ENCODE data around the gene MAP1LC3A.

MAP1LC3A gene

DNA sequence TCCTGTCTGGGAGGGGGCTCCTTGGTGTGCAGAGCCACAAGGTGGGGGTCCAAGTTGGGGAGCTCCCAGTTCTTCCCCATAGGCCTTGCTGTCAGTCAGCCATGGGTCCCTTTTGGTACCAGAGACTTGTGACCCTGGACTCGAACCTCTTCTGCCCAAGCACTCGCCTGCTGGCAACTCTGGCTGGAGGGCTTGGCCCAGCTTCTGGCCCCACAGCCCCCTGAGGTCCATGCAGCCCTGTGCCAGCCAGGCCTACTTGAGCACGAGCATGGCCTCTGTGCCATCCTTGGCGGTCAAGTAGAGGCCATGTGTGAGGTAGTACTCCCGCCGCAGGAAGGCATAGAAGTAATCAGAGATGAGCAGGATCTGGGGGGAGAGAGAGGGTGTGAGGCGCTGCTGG lies 2.1 kb downstream of the MAP1LC3A start:
- Histone ChIP-seq H3K27ac (no peak overlapping the region), H3K4me3 (no peak overlapping the region), H3K9ac (ENCODE audit: insufficient read length) (no peak overlapping the region), H3K9me3 (ENCODE audit: low read depth, low read length) (no peaks in the 10 kb centered on the region), H3K36me3 (ENCODE audit: insufficient read depth, low read length) (no peaks in the 10 kb centered on the region)
- DNase-seq (ENCODE audit: low read depth, low spot score): no peak
- TF ChIP-seq EZH2 (IDR thresholded peaks at IDR 0.05) (no peak), POLR2AphosphoS5 (IDR thresholded peaks at IDR 0.05; ENCODE audit: borderline replicate concordance, low read depth, low read length) (no peak), FOXP2 (optimal IDR thresholded peaks at IDR 0.05; ENCODE audit: control extremely low read depth, extremely low read length, insufficient read depth) (no peak)

DNA sequence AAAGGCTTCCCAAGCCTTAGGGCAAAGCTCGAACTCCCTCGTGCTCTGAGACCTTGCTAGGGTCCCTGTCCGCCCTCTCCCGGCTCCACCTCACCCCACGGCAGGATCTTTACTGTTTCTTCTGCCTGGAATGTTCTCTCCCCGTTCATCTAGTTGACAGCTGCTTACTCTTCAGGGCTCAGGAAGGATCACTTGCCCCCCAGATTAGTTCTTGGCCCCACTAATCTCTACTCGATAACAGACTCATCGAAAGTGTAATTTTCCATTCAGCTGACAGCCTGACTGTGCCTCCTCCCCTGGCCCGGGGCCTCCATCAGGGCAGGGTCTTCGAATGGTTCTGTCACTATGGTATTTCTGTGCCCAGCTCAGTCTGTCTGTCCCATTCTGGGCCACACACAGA lies 3.1 kb downstream of the MAP1LC3A start:
- no peak overlapping the region for H3K9ac ChIP-seq (ENCODE audit: insufficient read length)
- H3K27ac ChIP-seq: no peak overlapping the region
- TF ChIP-seq POLR2AphosphoS5 (IDR thresholded peaks at IDR 0.05; ENCODE audit: borderline replicate concordance, low read depth, low read length): no peak
- TF ChIP-seq EZH2 (IDR thresholded peaks at IDR 0.05): no peak
- no peak for TF ChIP-seq FOXP2 (optimal IDR thresholded peaks at IDR 0.05; ENCODE audit: control extremely low read depth, extremely low read length, insufficient read depth)
- H3K4me3 ChIP-seq: no peak overlapping the region
- no peaks in the 10 kb centered on the region for H3K36me3 ChIP-seq (ENCODE audit: insufficient read depth, low read length)
- H3K9me3 ChIP-seq (ENCODE audit: low read depth, low read length): no peaks in the 10 kb centered on the region
- no peak for DNase-seq (ENCODE audit: low read depth, low spot score)

DNA sequence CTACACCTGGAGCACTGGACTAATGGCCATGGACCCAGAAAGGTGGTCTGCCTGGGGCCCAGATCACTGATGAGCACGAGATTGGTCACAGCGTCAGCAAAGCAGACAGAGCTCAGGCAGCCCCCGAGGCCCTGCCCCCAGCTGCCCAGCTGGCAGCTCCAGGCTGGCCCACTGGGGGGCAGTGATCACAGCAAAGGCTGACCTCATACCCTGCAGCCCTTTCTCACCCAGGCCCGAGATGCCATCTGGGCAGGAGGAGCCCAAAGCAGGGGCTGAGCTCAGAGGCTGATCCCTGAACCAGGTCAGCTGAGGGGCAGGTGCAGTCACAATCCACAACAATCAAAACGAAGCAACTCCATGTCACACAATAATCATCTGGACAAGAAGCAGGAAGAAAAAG lies 4.1 kb downstream of the MAP1LC3A start:
- H3K4me3 ChIP-seq: no peak overlapping the region
- no peak overlapping the region for H3K9ac ChIP-seq (ENCODE audit: insufficient read length)
- no peak for DNase-seq (ENCODE audit: low read depth, low spot score)
- no peaks in the 10 kb centered on the region for H3K36me3 ChIP-seq (ENCODE audit: insufficient read depth, low read length)
- TF ChIP-seq POLR2AphosphoS5 (IDR thresholded peaks at IDR 0.05; ENCODE audit: borderline replicate concordance, low read depth, low read length): no peak
- no peak for TF ChIP-seq EZH2 (IDR thresholded peaks at IDR 0.05)
- no peak for TF ChIP-seq FOXP2 (optimal IDR thresholded peaks at IDR 0.05; ENCODE audit: control extremely low read depth, extremely low read length, insufficient read depth)
- no peak overlapping the region for H3K27ac ChIP-seq
- H3K9me3 ChIP-seq (ENCODE audit: low read depth, low read length): no peaks in the 10 kb centered on the region

DNA sequence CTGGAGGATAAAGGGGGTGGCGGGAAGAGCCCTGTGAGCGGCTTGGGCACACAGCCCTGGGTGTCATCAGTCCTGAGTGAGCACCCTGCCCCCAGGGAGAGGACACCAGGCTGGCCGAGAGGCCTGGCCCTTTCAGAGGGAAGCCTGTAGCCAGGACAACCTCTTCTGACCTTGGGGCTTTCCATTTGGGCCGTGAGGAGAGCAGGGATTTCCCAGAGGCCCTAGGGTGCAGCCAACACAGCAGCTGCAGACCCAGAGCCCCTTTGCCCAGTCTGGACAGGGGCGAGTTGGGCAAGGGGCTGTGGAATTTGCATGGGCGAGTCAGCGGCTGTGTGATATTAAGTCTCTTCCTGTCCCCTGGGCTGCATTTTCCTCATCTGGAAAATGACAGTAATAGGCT lies 6.3 kb downstream of the MAP1LC3A start:
- H3K9me3 ChIP-seq (ENCODE audit: low read depth, low read length): no peaks in the 10 kb centered on the region
- no peaks in the 10 kb centered on the region for H3K36me3 ChIP-seq (ENCODE audit: insufficient read depth, low read length)
- no peak overlapping the region for H3K4me3 ChIP-seq
- H3K27ac ChIP-seq: no peak overlapping the region
- no peak for DNase-seq (ENCODE audit: low read depth, low spot score)
- TF ChIP-seq FOXP2 (optimal IDR thresholded peaks at IDR 0.05; ENCODE audit: control extremely low read depth, extremely low read length, insufficient read depth) (no peak), EZH2 (IDR thresholded peaks at IDR 0.05) (no peak), POLR2AphosphoS5 (IDR thresholded peaks at IDR 0.05; ENCODE audit: borderline replicate concordance, low read depth, low read length) (no peak)
- no peak overlapping the region for H3K9ac ChIP-seq (ENCODE audit: insufficient read length)

DNA sequence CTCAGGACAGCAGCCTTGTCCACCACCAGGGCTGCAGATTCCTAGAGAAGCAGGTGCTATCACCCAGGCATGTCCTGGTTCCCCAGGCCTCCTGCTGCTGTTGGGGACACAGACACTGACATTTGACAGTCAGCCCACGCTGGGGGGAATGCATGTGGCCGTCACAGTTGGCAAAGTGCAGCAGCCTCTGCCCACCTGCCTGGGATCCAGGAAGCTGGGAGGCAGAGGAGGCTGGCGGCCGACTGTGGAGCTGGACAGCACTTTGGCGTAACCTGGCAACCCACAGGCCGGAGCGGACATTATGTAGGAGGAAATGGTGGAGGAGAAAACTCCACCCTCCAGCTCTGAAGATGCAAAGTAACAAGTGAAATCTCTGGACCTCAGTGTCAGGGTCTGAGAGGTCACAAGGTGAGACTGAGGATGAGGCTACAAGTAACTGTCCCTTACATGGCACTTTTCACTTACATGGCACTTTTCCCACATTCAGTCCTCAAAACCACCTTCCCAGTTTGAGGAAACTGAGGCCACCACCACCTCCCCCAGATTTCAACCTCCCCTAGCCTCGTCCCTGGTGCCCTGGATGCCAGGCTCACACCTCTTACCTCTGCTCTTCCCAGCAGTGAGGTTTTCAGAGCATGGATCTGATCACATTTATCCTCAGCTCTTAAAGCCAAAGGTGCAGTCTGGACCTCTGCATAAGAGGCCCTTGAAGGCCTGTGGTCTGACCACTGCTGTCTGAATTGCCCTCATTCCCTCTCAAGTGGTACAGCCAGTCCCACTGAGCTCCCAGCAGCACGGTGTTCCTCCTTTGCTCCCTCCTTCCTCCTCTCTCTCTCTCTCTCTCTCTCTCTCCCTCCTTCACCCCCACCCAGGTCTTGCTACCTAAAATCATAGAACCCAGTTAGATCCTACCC lies 8.7 kb downstream of the MAP1LC3A start:
- TF ChIP-seq POLR2AphosphoS5 (IDR thresholded peaks at IDR 0.05; ENCODE audit: borderline replicate concordance, low read depth, low read length): no peak
- TF ChIP-seq FOXP2 (optimal IDR thresholded peaks at IDR 0.05; ENCODE audit: control extremely low read depth, extremely low read length, insufficient read depth): no peak
- TF ChIP-seq EZH2 (IDR thresholded peaks at IDR 0.05): no peak
- DNase-seq (ENCODE audit: low read depth, low spot score): no peak
- H3K36me3 ChIP-seq (ENCODE audit: insufficient read depth, low read length): no peaks in the 10 kb centered on the region; the same call in 1 of the 2 replicates
- no peaks in the 10 kb centered on the region for H3K9me3 ChIP-seq (ENCODE audit: low read depth, low read length)
- no peak overlapping the region for H3K9ac ChIP-seq (ENCODE audit: insufficient read length)
- no peak overlapping the region for H3K27ac ChIP-seq
- H3K4me3 ChIP-seq: no peak overlapping the region

DNA sequence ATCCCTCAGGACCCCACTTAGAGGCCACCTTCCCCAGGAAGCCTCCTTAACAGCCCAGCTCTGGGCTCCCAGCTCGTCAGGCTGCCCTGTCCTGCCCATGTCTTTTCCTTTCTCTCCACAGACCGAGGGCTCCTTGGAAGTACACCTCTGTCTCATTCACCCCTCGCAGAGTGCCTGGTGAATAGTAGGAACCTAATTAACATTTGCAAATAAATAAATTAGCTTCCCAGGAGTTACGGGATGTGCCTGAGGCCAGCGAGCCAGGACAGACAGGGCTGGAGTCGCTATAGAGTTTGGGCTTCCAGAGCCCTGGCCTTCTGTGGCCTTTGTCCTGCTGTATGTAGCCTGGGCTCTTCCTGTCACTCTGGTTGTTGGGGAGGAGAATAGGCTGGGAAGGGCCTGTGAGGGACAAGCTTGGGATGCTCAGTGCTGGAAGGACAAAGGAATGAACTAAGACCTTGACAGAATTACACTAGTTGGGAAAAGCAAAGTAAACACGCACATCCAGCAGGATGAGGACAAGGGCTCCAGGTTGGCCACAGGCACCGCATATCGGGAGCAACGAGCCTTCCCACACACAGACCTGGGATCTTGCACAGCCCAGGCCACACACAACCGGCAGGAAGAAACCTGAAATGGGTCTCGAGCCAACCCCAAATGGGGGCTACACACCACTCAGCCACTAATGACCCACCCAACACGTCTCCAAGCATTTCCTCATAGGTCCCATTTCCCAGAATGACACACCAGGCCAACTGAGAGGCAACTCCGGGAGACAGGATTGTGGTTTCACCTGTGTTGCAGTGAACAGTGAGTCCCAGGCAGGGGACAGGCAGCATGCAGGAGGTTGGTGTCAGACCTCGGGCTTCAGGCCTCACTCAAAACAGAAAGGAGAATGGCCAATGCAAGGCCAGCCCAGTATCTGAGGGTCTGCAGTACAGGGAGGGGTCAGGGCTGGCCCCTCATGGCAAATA lies 9.7 kb downstream of the MAP1LC3A start:
- Histone ChIP-seq H3K27ac (no peak overlapping the region), H3K9ac (ENCODE audit: insufficient read length) (no peak overlapping the region), H3K4me3 (no peak overlapping the region), H3K9me3 (ENCODE audit: low read depth, low read length) (no peaks in the 10 kb centered on the region), H3K36me3 (ENCODE audit: insufficient read depth, low read length) (no peaks in the 10 kb centered on the region; the same call in 1 of the 2 replicates)
- no peak for DNase-seq (ENCODE audit: low read depth, low spot score)
- no peak for TF ChIP-seq EZH2 (IDR thresholded peaks at IDR 0.05)
- no peak for TF ChIP-seq POLR2AphosphoS5 (IDR thresholded peaks at IDR 0.05; ENCODE audit: borderline replicate concordance, low read depth, low read length)
- TF ChIP-seq FOXP2 (optimal IDR thresholded peaks at IDR 0.05; ENCODE audit: control extremely low read depth, extremely low read length, insufficient read depth): no peak

DNA sequence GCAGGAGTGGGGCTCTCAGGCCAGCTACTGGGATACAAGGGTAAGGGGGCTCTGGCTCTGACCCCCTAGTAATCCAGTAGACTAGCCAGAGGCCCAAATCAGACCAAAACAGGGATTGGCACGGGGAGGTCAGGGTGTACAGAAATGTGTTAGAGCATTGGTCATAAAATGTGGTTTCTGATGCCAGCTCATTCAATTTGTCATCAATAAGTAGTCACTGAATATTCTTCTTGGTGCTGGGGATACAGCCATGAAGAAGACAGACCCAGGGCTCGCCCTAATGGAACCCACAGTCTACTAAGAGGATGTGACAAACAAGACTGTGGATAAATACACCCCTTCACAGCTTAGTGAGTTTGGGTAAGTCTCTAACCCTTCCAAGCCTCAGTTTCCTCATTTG lies 11.1 kb downstream of the MAP1LC3A start:
- no peak for DNase-seq (ENCODE audit: low read depth, low spot score)
- no peak for TF ChIP-seq POLR2AphosphoS5 (IDR thresholded peaks at IDR 0.05; ENCODE audit: borderline replicate concordance, low read depth, low read length)
- no peak for TF ChIP-seq EZH2 (IDR thresholded peaks at IDR 0.05)
- no peak for TF ChIP-seq FOXP2 (optimal IDR thresholded peaks at IDR 0.05; ENCODE audit: control extremely low read depth, extremely low read length, insufficient read depth)
- Histone ChIP-seq H3K27ac (no peak overlapping the region), H3K4me3 (no peak overlapping the region), H3K9me3 (ENCODE audit: low read depth, low read length) (no peaks in the 10 kb centered on the region), H3K36me3 (ENCODE audit: insufficient read depth, low read length) (no peaks in the 10 kb centered on the region; the same call in 1 of the 2 replicates), H3K9ac (ENCODE audit: insufficient read length) (no peak overlapping the region)

DNA sequence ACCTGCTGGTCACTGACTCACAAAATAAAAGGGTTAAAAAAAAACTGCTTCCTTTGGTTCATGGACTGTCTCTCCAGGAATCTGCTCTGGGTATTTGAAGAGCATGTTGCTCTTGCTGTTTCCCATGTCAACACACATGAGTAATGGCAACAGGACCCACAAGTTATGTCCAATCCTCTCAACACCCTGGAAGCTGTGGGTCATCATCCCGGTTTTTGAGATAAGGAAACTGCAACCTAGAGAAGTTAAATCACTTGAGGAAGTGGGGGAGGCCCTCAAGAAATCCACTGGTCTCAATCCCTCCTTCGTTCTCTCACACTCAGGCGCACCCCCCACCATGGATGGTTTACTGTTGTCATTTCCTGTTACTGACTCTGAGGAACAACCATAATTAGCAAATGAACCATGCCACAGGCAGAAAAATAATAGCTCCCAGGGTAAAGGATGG lies 12.4 kb downstream of the MAP1LC3A start:
- TF ChIP-seq EZH2 (IDR thresholded peaks at IDR 0.05): no peak
- no peak for TF ChIP-seq FOXP2 (optimal IDR thresholded peaks at IDR 0.05; ENCODE audit: control extremely low read depth, extremely low read length, insufficient read depth)
- TF ChIP-seq POLR2AphosphoS5 (IDR thresholded peaks at IDR 0.05; ENCODE audit: borderline replicate concordance, low read depth, low read length): no peak
- DNase-seq (ENCODE audit: low read depth, low spot score): no peak
- no peaks in the 10 kb centered on the region; the same call in 1 of the 2 replicates for H3K36me3 ChIP-seq (ENCODE audit: insufficient read depth, low read length)
- no peak overlapping the region for H3K9ac ChIP-seq (ENCODE audit: insufficient read length)
- H3K27ac ChIP-seq: no peak overlapping the region; the same call in 1 of the 2 replicates
- no peak overlapping the region for H3K4me3 ChIP-seq
- no peaks in the 10 kb centered on the region for H3K9me3 ChIP-seq (ENCODE audit: low read depth, low read length)
